ENCODE data around the gene TIMM22.
"Not testable (repeated sequence)": the region's sequence is repeated elsewhere in the genome, so short reads cannot be mapped to it uniquely, and the experiment has no call there.

The TIMM22 gene

DNA sequence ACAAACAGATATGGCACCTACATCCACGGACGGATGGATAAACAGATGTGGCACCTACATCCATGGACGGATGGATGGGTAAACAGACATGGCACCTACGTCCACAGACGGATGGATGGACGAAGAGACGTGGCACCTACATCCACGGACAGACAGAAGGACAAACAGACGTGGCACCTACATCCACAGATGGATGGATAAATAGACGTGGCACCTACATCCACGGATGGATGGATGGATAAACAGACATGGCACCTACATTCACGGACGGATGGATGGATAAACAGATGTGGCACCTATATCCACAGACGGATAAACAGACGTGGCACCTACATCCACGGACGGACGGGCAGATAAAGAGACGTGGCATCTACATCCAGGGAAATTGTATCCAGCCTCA lies 45.6 kb downstream of the TIMM22 start:
- DNase-seq (ENCODE audit: insufficient read length, low spot score), result no peak
- TF ChIP-seq PAX5 (IDR thresholded peaks at IDR 0.05; ENCODE audit: insufficient read depth, low read length, severe bottlenecking) (no peak), POLR2A (IDR thresholded peaks at IDR 0.05; ENCODE audit: low read depth, low read length) (no peak), SPI1 (IDR thresholded peaks at IDR 0.05; ENCODE audit: low read depth, low read length) (no peak), POU2F2 (IDR thresholded peaks at IDR 0.05; ENCODE audit: low read depth, low read length) (no peak), TAF1 (IDR thresholded peaks at IDR 0.05; ENCODE audit: low read depth, low read length) (no peak), POLR2AphosphoS5 (IDR thresholded peaks at IDR 0.05; ENCODE audit: low read depth, low read length) (no peak)
- FAIRE-seq, result no peak

DNA sequence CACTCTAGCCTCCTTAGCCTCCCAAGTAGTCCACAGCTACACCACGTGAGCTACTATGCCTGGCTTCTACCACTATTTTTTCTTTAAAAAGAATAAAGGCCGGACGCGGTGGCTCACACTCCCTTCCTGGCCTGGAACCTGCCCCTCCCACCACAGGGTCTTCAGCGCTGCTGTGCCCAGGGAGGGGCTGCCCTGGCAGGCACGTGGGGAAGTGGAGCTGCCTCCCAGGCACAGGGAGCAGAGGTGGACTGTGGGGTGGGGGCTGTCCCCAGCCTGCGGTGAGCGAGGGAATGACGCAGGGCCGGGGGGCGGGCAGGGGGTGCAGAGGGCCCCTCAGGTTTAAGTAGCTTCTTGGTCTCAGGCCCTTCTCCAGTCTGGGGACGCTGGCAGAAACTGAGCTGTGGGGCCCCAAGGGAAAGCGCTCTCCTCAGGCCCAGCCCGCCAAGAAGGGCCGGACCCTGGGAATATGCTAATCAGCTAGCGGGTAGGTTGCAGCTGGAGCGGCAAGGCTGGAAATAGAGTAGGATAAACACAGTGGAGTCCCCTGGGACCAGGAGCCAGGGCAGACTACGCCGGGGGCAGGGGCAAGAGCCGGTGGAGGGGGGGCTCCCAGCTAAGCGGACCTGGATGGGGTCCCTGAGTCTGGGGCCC lies 46.8 kb downstream of the TIMM22 start:
- DNase-seq (ENCODE audit: insufficient read length, low spot score), result no peak
- FAIRE-seq, result no peak
- TF ChIP-seq PAX5 (IDR thresholded peaks at IDR 0.05; ENCODE audit: insufficient read depth, low read length, severe bottlenecking), result no peak
- no peak for TF ChIP-seq SPI1 (IDR thresholded peaks at IDR 0.05; ENCODE audit: low read depth, low read length)
- TF ChIP-seq POLR2AphosphoS5 (IDR thresholded peaks at IDR 0.05; ENCODE audit: low read depth, low read length), result no peak
- no peak for TF ChIP-seq POU2F2 (IDR thresholded peaks at IDR 0.05; ENCODE audit: low read depth, low read length)
- no peak for TF ChIP-seq POLR2A (IDR thresholded peaks at IDR 0.05; ENCODE audit: low read depth, low read length)
- no peak for TF ChIP-seq TAF1 (IDR thresholded peaks at IDR 0.05; ENCODE audit: low read depth, low read length)

DNA sequence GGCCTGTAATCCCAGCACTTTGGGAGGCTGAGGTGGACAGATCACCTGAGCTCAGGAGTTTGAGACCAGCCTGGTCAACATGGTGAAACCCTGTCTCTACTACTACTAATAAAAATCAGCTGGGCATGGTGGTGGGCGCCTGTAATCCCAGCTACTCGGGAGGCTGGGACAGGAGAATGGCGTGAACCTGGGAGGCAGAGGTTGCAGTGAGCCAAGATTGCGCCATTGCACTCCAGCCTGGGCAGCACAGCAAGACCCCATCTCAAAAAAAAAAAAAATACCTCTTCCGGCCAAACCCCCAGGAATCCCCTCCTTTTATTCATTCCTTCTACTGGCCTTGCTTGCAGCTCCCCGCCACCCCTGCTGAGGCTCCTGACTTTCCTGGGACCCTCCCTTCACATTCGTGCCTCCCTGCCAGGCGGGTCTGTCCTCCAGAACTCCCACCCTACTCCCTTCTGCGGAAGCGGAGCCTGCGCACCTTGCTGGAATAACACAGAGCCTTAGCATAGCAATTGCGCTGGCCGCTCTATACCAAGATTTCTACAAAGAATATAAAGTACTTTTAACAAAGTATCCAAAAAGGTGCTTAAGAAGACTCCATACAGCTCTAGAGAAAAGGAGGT lies 47.6 kb downstream of the TIMM22 start:
- DNase-seq (ENCODE audit: insufficient read length, low spot score); FAIRE-seq: not testable (repeated sequence)

DNA sequence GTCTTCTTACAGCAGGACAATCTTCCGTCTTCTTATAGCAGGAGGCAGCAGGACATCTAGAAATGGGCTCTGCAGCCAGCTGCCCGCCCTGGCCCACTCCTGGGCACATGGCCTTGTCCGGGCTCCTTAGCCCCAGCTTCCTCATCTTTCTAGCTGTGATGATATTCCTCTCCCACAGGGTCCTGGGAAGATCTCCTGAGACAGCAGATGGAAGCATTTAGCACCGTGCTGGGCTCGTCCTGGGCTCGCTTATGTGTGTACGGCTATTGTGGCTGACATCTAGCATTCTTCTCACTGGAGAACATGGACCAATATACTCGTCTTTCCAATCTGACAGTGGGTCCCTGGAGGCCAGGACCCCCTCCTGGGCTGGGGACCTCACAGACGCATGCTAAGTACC lies 48.5 kb downstream of the TIMM22 start:
- TF ChIP-seq POU2F2 (IDR thresholded peaks at IDR 0.05; ENCODE audit: low read depth, low read length), result no peak
- TF ChIP-seq POLR2AphosphoS5 (IDR thresholded peaks at IDR 0.05; ENCODE audit: low read depth, low read length), result no peak
- no peak for TF ChIP-seq POLR2A (IDR thresholded peaks at IDR 0.05; ENCODE audit: low read depth, low read length)
- no peak for TF ChIP-seq TAF1 (IDR thresholded peaks at IDR 0.05; ENCODE audit: low read depth, low read length)
- TF ChIP-seq PAX5 (IDR thresholded peaks at IDR 0.05; ENCODE audit: insufficient read depth, low read length, severe bottlenecking), result no peak
- no peak for TF ChIP-seq SPI1 (IDR thresholded peaks at IDR 0.05; ENCODE audit: low read depth, low read length)
- DNase-seq (ENCODE audit: insufficient read length, low spot score), result no peak
- FAIRE-seq, result no peak

DNA sequence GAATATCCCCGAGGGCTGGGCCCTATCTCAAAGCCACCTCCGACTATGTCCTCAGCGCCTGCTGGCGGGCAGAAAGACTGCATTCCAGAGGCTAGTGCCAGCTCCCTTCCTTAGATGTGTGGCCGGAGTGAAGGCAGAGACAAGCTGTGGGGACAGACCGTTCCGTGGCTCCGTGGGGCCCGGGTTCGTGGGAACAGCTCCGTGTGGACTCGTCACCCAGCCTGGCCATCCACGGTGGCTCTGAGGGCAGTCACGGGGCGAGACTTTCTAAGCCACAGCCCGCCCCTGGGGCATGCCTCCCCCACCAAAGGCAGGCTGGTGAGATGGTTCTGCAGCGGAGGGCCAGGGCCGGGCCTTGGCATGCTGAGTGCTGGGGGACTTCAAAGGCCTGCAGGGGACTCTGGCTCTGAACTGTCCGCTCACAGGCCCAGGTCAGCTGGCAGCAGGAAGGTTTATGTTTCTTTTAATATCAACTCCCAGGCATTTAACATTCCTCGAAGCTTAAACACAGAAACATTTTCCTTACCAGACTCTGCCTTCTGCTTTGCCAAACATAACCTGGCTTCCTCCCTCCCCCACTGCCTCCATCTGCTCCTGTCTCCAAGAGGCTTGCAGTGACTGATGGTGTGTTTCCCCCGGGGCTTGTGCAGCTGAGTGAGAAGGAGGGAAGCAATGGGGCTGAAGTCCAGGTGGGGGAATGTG lies 50.4 kb downstream of the TIMM22 start:
- FAIRE-seq (no peak), DNase-seq (ENCODE audit: insufficient read length, low spot score) (no peak)
- no peak for TF ChIP-seq PAX5 (IDR thresholded peaks at IDR 0.05; ENCODE audit: insufficient read depth, low read length, severe bottlenecking)
- TF ChIP-seq SPI1 (IDR thresholded peaks at IDR 0.05; ENCODE audit: low read depth, low read length), result no peak
- no peak for TF ChIP-seq POU2F2 (IDR thresholded peaks at IDR 0.05; ENCODE audit: low read depth, low read length)
- TF ChIP-seq POLR2A (IDR thresholded peaks at IDR 0.05; ENCODE audit: low read depth, low read length), result no peak
- TF ChIP-seq TAF1 (IDR thresholded peaks at IDR 0.05; ENCODE audit: low read depth, low read length), result no peak
- no peak for TF ChIP-seq POLR2AphosphoS5 (IDR thresholded peaks at IDR 0.05; ENCODE audit: low read depth, low read length)

DNA sequence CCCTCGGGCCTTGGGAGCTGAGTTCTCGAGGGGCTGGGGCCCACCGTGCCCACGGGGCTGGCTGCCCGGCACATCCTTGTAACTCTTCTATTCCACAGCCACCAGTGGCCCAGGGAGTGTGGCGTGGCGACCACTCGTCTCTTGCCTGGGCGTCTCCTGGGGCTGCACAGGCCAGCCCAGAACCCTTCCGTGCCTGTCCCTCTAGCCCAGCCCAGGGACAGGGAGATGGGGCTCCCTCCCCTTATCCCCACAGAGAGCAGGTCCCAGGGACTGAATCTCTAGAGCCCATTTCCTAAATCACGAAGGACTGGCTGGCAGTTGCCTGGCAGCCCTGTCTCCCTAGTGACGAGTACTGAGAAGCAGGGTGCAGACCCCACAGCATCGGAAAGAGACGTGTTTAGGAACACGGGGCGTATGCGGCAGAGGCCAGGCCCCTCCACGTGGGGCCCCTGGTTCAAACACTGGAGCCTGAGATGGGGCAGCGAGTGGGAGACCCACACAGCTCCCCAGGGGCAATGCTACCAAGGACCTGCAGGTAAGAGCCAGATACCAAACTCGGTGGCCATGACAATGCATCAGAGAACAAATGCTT lies 51.0 kb downstream of the TIMM22 start:
- no peak for DNase-seq (ENCODE audit: insufficient read length, low spot score)
- TF ChIP-seq POLR2AphosphoS5 (IDR thresholded peaks at IDR 0.05; ENCODE audit: low read depth, low read length) (no peak), POLR2A (IDR thresholded peaks at IDR 0.05; ENCODE audit: low read depth, low read length) (no peak), POU2F2 (IDR thresholded peaks at IDR 0.05; ENCODE audit: low read depth, low read length) (no peak), TAF1 (IDR thresholded peaks at IDR 0.05; ENCODE audit: low read depth, low read length) (no peak), PAX5 (IDR thresholded peaks at IDR 0.05; ENCODE audit: insufficient read depth, low read length, severe bottlenecking) (no peak), SPI1 (IDR thresholded peaks at IDR 0.05; ENCODE audit: low read depth, low read length) (no peak)
- FAIRE-seq, result no peak

DNA sequence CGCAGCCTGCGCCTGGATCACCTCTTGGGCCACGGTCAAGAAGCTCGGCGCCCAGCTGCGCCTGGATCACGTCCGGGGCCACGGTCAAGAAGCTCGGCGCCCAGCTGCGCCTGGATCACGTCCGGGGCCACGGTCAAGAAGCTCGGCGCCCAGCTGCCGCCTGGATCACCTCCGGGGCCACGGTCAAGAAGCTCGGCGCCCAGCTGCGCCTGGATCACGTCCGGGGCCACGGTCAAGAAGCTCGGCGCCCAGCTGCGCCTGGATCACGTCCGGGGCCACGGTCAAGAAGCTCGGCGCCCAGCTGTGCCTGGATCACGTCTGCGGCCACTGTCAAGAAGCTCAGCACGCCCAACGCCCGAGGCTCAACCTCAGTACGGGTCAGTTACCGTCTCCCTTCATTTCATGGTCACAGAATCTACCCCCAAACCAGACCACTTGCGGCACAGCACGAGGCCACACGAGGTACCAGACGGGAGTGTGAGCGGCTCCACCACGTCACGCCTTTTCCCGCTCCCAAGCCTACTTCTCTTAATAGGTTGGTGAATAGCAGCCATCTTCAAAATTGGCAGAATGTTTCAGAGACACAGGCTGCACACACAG lies 51.7 kb downstream of the TIMM22 start:
- FAIRE-seq; DNase-seq (ENCODE audit: insufficient read length, low spot score): not testable (repeated sequence)

DNA sequence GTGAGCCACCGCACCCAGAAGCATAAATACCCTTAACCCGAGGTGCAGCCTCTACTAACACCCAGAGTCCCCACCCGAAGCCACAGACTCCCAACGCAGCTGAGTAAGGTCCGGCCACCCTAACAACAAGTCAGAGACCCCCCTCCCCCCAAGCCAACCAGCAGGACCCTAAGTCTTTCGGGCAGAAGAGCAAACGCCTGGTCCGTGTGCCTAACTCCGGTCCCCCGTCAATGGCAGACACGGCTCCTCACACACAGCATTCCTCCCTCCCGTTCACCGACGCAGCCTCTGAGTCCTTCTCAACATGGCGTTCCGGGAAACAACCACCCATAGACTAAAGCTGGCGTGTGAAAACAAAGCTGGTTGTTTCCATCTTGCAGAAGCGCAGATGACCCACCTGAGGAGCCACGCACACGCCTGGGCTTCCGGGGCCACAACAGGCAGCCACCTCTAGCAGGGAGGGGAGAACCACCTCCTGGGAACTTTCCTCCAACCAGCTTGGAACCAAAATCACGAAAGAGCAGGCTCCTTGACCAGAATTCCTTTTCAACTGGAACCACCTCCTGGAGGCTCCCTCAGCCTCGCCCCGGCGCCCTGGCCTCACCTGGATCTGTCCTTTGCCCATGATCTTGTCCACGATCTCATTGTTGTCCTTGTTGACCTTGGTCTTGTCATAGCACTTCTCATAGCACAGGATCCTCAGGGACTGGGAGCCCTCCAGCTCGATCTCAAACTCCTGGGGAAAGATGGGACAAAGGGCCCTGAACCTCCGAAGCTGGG lies 52.7 kb downstream of the TIMM22 start:
- DNase-seq (ENCODE audit: insufficient read length, low spot score), result no peak
- 0 out of 2 replicates have a peak, but pooled peaks have one; percentile 25 for TF ChIP-seq POLR2A (IDR thresholded peaks at IDR 0.05; ENCODE audit: low read depth, low read length)
- no peak for TF ChIP-seq PAX5 (IDR thresholded peaks at IDR 0.05; ENCODE audit: insufficient read depth, low read length, severe bottlenecking)
- FAIRE-seq, result no peak

DNA sequence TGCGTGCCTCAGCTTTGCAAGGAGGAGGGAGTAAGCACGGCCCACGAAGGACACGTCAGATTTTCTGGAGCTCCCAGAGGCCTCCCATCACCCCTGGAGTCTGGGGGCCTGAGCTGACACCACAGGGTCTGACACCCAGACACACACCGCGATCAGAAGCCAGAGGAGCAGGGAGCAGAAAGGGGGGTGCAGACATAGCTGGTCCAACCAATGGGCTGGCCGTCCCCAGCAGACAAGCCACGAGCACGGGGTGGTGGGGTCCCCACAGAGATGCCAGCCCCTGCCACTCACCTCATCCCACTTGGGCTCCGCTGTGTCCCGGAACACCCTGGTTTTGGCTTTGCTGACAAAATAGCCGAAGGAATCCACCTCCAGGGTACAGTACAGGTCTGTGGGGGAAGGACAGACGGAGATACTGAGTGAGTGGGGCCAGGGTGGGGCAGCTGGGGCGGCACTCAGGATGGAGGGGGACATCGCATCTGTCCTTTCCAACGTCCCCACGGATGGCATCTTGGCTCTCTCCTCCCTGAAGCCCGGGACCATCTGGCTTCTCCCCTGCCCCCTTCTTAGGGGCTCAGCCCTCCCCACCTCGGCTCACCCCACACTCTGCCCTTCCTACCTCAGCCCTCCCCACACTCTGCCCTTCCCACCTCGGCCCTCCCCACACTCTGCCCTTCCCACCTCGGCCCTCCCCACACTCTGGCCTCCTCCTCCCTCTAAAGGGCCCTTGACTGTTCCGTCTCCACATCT lies 53.5 kb downstream of the TIMM22 start:
- DNase-seq (ENCODE audit: insufficient read length, low spot score) (no peak), FAIRE-seq (no peak)
- TF ChIP-seq TAF1 (IDR thresholded peaks at IDR 0.05; ENCODE audit: low read depth, low read length), result no peak
- TF ChIP-seq POLR2AphosphoS5 (IDR thresholded peaks at IDR 0.05; ENCODE audit: low read depth, low read length), result no peak
- no peak for TF ChIP-seq SPI1 (IDR thresholded peaks at IDR 0.05; ENCODE audit: low read depth, low read length)
- TF ChIP-seq POLR2A (IDR thresholded peaks at IDR 0.05; ENCODE audit: low read depth, low read length), result no peak
- no peak for TF ChIP-seq PAX5 (IDR thresholded peaks at IDR 0.05; ENCODE audit: insufficient read depth, low read length, severe bottlenecking)
- no peak for TF ChIP-seq POU2F2 (IDR thresholded peaks at IDR 0.05; ENCODE audit: low read depth, low read length)
